ENCODE results near the gene MAGI1. TPM values are rescaled to one million over a fixed set of nuclear protein-coding genes. Genes with fewer than 3 reads are reported as not detected.
"Not testable (repeated sequence)": the region's sequence is repeated elsewhere in the genome, so short reads cannot be mapped to it uniquely, and the experiment has no call there.

The MAGI1 gene
- total RNA-seq, 2 experiments from 2014 or later, result 0.18 to 0.25 TPM

DNA sequence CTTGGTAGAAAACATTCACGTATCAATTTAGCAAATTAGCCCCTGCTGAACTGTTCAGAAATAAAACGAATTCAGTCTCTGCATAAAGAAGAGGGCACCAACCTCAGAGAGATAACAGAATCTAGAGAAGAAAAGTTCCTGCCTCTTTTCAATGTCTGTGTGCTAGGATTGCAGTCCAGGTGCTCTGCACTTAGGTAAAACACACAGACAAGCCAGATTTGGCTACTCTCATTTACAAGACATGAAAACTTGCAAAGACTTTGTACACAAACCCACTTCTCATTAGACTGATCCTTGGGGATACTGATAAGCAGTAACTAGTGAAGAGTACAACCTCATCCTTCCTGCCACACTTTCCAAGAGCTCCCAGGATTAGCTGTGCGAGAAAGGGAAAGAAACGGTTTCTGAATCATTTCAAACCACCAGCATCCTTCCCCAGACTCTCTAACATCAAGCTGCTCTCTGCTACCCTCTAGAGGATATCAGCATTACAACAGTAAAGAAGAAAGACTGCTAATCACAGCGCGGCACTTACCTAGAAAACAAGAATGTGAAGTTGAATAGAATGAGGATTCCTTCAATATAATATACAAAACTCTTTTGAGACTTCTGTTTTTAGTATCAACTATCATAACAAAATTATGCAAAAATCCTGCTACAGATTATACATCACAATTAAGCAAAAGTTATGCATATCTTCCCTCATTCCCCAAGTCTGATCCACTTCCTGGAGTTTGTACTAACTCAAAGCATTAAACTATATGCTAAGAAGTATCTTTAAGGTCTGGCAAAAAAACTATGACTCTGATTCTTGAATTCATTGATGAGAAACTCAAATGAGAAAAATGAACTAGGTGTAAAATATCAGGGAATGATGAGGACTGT, 306.4 kb downstream of the MAGI1 start:
- ChIA-PET CTCF (interaction anchor here (0.5 to 1.7 kb wide), 5 partner anchors 9 to 1146 kb away, joined by 3 to 7 read pairs (median 5); no protein-coding TSS in a partner anchor), POLR2A (no interaction called here)
- H3K27ac Mint-ChIP-seq, result no peak overlapping the region
- no peaks in the 10 kb centered on the region for H3K27me3 Mint-ChIP-seq
- no peaks in the 10 kb centered on the region for H3K4me1 Mint-ChIP-seq
- no peaks in the 10 kb centered on the region for H3K9me3 Mint-ChIP-seq
- H3K4me3 Mint-ChIP-seq, result no peak overlapping the region
- DNase-seq, result no peak
- no peaks in the 10 kb centered on the region for H3K36me3 Mint-ChIP-seq (ENCODE audit: low read depth)

DNA sequence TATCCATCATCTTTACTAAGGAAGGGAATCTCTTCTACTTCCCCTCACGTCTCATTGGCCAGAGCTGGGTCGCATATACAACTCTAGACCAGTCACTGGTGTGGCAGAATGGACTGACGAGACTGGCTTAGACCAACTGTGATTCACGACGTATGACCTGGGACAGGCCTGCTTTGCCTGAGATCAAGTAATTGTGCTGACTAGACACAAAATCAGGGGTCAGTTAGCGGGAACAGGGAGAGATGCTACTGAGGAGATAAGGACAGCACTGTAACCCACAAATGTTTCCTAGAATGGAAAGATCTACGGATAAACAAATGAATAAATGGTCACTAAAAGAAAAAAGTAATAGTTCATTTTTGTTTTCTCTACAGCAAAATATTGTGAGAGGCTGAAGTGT, 308.3 kb downstream of the MAGI1 start:
- no peaks in the 10 kb centered on the region for H3K36me3 Mint-ChIP-seq (ENCODE audit: low read depth)
- DNase-seq, result no peak
- ChIA-PET POLR2A (no interaction called here), CTCF (no interaction called here)
- H3K4me3 Mint-ChIP-seq, result no peak overlapping the region
- H3K4me1 Mint-ChIP-seq, result no peaks in the 10 kb centered on the region
- H3K27me3 Mint-ChIP-seq, result no peaks in the 10 kb centered on the region
- H3K9me3 Mint-ChIP-seq, result no peaks in the 10 kb centered on the region
- no peak overlapping the region for H3K27ac Mint-ChIP-seq

DNA sequence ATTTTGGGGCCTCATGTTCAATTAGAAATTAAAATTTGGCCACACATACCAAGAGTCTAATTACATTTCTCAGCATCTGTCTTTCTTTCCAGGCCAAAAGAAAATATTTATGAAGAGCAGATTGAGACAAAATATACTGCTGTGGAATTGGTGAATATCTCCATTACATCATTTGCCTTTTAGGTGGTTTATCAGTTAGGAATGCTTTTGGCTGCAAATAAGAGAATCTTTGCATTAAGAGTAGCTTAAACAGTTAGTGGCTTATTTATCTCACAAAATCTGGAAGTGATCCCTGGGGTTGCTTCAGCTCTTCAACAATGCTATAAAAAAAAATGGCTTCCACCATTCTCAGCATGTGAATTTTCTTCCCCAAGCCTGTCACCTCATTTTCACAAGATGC, 308.7 kb downstream of the MAGI1 start:
- no peak for DNase-seq
- H3K4me3 Mint-ChIP-seq, result no peak overlapping the region
- no peaks in the 10 kb centered on the region for H3K36me3 Mint-ChIP-seq (ENCODE audit: low read depth)
- CTCF ChIA-PET, result no interaction called here
- H3K9me3 Mint-ChIP-seq, result no peaks in the 10 kb centered on the region
- no peak overlapping the region for H3K27ac Mint-ChIP-seq
- no peaks in the 10 kb centered on the region for H3K27me3 Mint-ChIP-seq
- H3K4me1 Mint-ChIP-seq, result no peaks in the 10 kb centered on the region
- POLR2A ChIA-PET, result no interaction called here

DNA sequence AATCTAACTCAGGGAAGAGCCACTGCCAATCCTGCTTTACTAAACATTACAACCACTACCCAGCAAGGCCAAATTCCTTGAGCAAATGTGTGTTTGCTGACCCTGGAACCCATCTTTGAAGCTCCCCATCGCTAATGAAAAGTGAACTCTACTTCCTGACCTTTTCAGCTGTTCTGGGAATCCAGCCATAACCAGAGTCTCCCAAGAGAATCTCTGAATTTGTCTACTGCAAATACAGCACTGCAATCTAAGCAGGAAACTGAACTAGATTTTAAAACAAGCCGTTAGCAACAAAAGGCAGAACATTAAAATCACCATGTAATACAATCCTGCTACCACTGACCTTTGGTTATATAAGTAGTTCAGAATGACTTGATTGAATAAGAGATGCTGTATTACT, 309.2 kb downstream of the MAGI1 start:
- no peak for DNase-seq
- H3K36me3 Mint-ChIP-seq (ENCODE audit: low read depth), result no peaks in the 10 kb centered on the region
- no peaks in the 10 kb centered on the region for H3K4me1 Mint-ChIP-seq
- POLR2A ChIA-PET, result no interaction called here
- no peaks in the 10 kb centered on the region for H3K27me3 Mint-ChIP-seq
- no peak overlapping the region for H3K27ac Mint-ChIP-seq
- CTCF ChIA-PET, result no interaction called here
- no peaks in the 10 kb centered on the region for H3K9me3 Mint-ChIP-seq
- no peak overlapping the region for H3K4me3 Mint-ChIP-seq

DNA sequence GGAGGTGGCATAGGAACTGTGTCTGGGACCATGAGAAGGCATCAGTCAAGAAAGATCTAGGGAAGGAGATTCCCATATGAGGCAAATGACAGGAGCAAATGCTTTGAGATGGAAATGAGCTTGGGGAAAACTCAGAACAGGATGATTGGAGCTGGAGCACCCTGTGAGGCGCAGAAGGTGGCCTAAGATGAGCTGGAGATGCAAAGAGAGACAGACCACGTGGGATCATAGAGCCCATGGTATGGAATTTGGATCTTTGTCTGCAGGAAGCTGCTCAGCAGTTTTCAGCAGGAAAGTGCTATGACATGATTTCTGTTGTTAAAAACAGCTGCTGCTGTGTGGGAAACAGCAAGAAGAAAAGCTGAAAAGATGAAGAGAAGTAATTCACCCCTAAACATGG, 310.6 kb downstream of the MAGI1 start:
- Mint-ChIP-seq H3K27me3 (no peaks in the 10 kb centered on the region), H3K4me3 (no peak overlapping the region), H3K36me3 (ENCODE audit: low read depth) (no peaks in the 10 kb centered on the region), H3K9me3 (no peaks in the 10 kb centered on the region), H3K4me1 (no peaks in the 10 kb centered on the region), H3K27ac (no peak overlapping the region)
- DNase-seq, result no peak
- CTCF ChIA-PET, result no interaction called here
- POLR2A ChIA-PET, result no interaction called here

DNA sequence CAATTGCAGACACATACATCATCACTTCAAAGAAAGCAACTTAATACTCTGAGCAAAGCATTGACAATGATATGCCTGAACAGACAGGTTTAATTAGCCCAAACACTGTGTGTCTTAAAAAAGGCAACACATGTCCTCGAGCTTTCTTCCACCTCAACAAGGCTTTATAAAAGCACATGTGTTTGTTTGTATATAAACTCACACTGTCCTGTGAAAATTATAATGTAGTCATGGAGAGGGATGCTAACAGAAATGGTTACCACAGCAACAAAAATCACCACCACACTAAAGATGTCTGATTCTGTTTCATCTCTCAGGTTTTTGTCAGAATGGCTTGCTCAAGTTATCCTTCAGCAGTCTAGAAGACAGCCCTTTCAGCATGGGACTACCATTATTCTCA, 314.7 kb downstream of the MAGI1 start:
- Mint-ChIP-seq H3K36me3 (ENCODE audit: low read depth) (no peaks in the 10 kb centered on the region), H3K4me3 (no peak overlapping the region), H3K9me3 (no peaks in the 10 kb centered on the region), H3K4me1 (no peaks in the 10 kb centered on the region), H3K27me3 (no peaks in the 10 kb centered on the region), H3K27ac (no peak overlapping the region)
- ChIA-PET CTCF (no interaction called here), POLR2A (no interaction called here)
- no peak for DNase-seq

DNA sequence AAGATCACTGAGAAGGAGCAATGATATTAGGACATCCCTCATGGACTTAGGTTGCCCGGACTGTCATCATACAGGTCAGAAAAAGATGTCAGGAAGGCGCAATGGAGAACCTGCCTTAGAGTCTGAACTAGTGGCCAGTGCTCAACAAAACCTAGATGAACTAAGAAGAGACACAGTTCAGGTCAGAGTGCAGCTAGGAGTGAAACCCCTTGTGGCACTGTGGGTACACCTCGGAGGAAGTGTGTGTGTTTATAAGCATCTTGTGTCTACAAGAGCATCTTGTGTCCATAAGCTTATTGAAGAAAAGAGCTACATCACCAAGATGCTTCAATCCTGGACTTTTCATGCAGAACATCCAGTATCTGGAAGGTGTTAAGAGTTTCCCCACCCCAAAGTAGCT, 315.7 kb downstream of the MAGI1 start:
- POLR2A ChIA-PET, result no interaction called here
- no peak overlapping the region for H3K27ac Mint-ChIP-seq
- H3K9me3 Mint-ChIP-seq, result no peaks in the 10 kb centered on the region
- no peaks in the 10 kb centered on the region for H3K4me1 Mint-ChIP-seq
- DNase-seq, result no peak
- H3K4me3 Mint-ChIP-seq, result no peak overlapping the region
- H3K36me3 Mint-ChIP-seq (ENCODE audit: low read depth), result no peaks in the 10 kb centered on the region
- CTCF ChIA-PET, result no interaction called here
- H3K27me3 Mint-ChIP-seq, result no peaks in the 10 kb centered on the region

DNA sequence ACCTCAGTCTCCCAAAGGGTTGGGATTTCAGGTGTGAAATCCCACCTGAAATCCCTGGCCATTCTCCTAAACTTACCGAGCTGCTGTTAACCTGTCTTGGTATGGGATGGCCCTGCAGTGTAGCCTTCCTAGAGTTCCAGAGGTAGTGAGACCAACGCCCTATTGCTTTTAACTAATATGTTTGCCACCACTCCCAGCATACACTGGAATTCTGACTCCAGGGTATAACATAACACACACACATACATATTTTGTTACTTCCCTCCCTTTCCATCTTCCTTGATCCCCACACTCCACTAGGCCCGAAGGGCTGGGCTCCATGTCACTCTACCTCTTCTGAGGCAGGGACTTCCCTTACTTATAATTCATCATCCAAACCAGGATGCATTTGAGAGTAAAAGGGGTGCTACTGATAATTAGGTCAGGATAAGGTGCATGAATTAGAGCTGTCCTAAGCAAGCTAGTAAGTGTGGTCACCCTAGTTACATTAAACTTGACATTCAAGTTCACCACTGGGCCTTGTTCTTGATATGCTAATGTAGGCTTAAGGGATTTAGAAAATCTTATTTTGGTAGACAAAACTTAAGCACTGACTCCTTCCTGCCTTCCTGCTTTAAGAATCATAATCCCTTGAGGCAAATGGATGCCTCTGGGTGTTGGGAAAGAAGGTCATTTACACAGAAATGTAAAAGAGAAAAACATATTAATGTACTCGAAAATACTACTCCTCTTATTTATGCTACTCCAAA, 317.6 kb downstream of the MAGI1 start:
- Mint-ChIP-seq H3K27ac (no peak overlapping the region), H3K4me3 (no peak overlapping the region), H3K9me3 (no peaks in the 10 kb centered on the region), H3K27me3 (no peaks in the 10 kb centered on the region), H3K36me3 (ENCODE audit: low read depth) (no peaks in the 10 kb centered on the region), H3K4me1 (no peaks in the 10 kb centered on the region)
- CTCF ChIA-PET, result no interaction called here
- POLR2A ChIA-PET, result no interaction called here
- no peak for DNase-seq

DNA sequence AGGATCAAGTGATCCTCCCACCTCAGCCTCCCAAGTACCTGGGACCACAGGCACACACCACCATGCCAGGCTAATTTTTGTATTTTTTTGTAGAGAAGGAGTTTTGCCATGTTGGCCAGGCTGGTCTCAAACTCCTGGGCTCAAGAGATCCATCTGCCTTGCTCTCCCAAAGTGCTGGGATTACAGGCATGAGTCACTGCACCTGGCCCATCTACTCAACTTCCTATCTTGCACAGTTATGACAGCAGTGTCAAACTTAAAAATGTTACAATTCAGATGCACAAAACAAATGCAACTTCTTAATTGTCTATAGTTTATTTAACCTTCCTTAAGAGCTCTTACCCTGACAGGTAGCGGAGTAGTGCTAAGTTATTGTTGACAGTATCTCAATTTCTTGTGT, 319.1 kb downstream of the MAGI1 start:
- H3K27ac Mint-ChIP-seq; H3K27me3 Mint-ChIP-seq; DNase-seq; H3K9me3 Mint-ChIP-seq; POLR2A ChIA-PET; CTCF ChIA-PET; H3K4me3 Mint-ChIP-seq; H3K36me3 Mint-ChIP-seq (ENCODE audit: low read depth); H3K4me1 Mint-ChIP-seq: not testable (repeated sequence)

DNA sequence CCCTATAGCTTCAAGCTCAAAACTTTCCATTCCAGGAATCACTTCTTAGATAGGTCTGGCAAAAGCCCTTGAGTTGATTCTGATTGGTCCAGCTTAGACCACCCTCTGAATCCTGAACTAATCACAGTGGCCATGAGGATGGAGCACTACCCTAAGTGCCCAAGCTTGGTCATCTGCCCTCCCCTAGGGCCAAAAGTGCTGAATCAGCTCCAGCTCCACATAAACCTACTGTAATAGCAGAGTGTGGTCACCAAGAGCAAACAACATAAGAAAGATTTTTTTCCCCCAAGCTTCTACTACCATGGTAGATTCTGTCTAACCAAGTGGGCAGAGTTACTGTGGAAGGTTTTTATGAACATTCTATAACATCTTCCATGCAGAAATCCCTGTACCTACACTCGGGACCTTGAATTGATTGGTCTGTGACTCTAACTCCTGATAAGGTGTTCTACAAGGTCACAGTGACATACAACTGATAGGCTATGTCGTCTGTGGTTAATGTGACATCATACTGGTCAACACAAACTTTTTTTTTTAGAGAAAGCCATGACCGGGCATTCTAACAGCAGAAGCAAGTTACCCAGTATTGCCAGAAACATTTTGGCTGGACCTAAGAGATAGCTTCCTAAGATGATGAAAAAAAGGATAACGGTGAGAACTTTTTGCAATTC, 320.9 kb downstream of the MAGI1 start:
- no peak overlapping the region for H3K27ac Mint-ChIP-seq
- H3K9me3 Mint-ChIP-seq, result no peaks in the 10 kb centered on the region
- no peaks in the 10 kb centered on the region for H3K4me1 Mint-ChIP-seq
- no peak overlapping the region for H3K4me3 Mint-ChIP-seq
- H3K27me3 Mint-ChIP-seq, result no peaks in the 10 kb centered on the region
- DNase-seq, result no peak
- H3K36me3 Mint-ChIP-seq (ENCODE audit: low read depth), result no peaks in the 10 kb centered on the region
- CTCF ChIA-PET, result no interaction called here
- POLR2A ChIA-PET, result no interaction called here

DNA sequence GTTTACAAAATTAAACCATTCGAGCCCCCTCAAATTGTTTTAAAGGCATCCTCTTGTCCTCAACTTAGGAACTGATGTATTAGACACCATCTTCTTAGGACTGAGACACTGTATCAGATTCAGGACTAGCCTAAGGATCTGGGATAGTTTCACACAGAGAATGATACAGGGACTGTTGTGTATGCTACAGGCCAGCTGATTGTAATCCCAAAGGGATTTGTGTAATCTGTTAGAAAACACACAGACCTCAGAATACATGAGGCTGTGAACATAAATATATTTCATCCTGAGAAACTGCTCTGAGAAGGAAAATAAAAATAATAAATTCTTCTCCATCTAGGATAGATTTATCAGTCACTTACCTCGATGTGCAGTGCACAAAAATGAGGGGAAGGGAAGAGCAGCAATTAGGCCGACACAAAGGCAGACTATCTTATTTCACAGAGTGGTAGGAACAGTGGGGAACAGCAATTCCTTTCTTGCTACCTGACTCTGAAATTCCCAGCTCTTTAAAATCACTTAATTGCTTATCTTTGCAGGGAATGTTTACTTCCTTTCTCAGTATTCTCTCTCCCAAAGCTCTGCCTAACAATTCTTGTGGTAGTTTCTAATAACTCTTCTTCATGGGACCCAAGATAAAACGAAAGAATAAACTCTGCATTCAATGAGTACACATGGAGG, 322.5 kb downstream of the MAGI1 start:
- H3K4me1 Mint-ChIP-seq, result no peaks in the 10 kb centered on the region
- no peaks in the 10 kb centered on the region for H3K36me3 Mint-ChIP-seq (ENCODE audit: low read depth)
- H3K27ac Mint-ChIP-seq, result no peak overlapping the region
- ChIA-PET CTCF (no interaction called here), POLR2A (no interaction called here)
- DNase-seq, result no peak
- H3K9me3 Mint-ChIP-seq, result peaks cover 2% of the 10 kb centered on the region
- H3K27me3 Mint-ChIP-seq, result no peaks in the 10 kb centered on the region
- no peak overlapping the region for H3K4me3 Mint-ChIP-seq

DNA sequence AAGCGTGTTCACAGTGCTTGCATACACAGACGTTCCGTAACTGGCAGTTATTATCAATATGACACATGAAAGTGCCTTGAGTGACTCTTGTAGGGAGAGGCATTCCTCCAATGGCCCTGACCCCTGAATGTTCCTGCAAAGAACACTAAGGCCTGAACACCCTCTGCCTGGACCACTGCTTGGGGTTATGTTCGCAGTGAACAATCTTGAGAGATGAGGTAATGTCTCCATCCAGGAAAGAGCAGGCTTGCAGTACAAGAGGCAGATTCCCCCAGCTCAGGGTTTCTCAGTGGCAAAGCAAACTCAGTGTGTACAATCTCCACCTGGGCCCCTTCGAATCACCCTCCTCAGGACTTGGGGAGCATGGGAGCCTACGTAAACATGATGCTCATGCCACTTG, 324.6 kb downstream of the MAGI1 start:
- DNase-seq, result no peak
- Mint-ChIP-seq H3K4me1 (no peaks in the 10 kb centered on the region), H3K27ac (no peak overlapping the region), H3K36me3 (ENCODE audit: low read depth) (no peaks in the 10 kb centered on the region), H3K27me3 (no peaks in the 10 kb centered on the region), H3K4me3 (no peak overlapping the region), H3K9me3 (peaks cover 6% of the 10 kb centered on the region)
- POLR2A ChIA-PET, result no interaction called here
- CTCF ChIA-PET, result no interaction called here

DNA sequence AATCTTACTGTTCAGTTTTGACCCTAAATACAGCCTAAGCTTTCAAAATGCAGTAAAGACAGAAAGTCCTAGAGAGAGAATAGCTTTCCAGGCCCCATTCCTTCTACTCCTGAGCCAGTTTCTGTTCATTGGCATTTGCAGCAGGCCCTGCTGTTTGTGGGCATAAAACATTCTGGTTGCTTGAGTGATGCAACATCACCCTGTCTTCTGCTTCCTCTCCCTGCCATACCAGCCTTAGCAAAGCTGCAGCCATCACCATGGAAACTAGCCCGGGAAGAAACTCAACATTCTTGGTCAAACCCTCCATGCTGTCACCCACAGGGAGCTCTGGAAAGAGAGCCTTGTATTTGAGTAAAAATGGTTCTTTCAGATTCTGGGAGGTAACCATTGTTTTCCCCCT, 325.7 kb downstream of the MAGI1 start:
- Mint-ChIP-seq H3K4me3 (no peak overlapping the region), H3K27ac (no peak overlapping the region), H3K9me3 (peaks cover 6% of the 10 kb centered on the region), H3K36me3 (ENCODE audit: low read depth) (no peaks in the 10 kb centered on the region), H3K4me1 (no peaks in the 10 kb centered on the region), H3K27me3 (no peaks in the 10 kb centered on the region)
- DNase-seq, result no peak
- ChIA-PET POLR2A (no interaction called here), CTCF (no interaction called here)

All from activated CD4-positive, alpha-beta memory T cell treated with anti-CD3 and anti-CD28 coated beads, Interleukin-2, amount 10 ng/mL, durations not matched to agents 7 days and 5 days (primary cell).